GM18517 (cell line): Measurements from ENCODE around the gene KDELR3.

ENCODE experiments used
- ATAC-seq: cut with Tn5 transposase; IDR thresholded peaks from one replicate; pipeline ENCODE4 v1.9.1; 2021; ENCODE audit warnings: mild to moderate bottlenecking, moderate library complexity; ENCODE audit not compliant: unreplicated experiment

KDELR3 gene

DNA sequence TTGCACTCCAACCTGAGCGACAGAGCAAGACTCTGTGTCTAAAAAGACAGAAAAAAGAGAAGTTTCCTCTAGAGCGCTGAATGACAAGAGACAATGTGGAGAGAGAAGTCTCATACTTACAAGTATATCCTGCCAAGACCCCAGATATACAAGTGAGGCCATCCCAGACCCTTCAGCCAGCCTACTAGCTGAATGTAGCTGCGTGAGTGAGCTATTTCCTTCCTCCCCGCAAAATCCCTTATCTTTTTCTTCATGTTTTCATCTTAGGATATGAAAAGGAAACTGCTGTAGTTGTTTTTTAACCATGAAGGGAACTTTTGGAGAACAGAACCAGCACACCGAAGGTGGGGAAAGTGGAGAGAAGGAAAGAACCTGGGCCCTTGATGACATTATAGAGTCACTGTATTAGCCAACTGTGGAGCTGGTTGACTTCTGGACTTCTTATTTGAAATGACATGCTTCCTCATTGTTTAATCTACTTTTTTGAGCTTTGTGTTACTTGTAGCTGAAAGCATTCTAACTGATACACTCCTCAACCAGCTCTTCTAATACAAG, 42.6 kb downstream of the KDELR3 start:
- ATAC-seq = no peak

DNA sequence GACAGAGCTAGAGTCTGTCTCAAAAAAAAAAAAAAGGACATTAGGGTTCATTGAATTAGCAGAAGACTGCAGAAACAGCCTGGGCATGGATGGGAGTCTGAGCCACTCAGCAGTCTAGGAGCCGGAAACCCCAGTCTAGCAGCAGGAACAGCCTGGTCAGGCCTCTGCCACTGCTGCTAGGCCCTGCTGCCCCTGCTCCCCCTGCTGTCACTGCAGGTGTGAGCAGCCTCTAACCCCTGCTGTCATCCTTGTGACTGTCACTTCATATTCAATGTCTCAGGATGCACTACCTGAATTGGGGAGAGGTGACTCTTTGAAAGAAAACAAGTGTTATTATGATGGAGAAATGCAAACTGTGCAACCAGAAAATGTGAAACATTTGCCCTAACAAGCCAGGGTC, 45.2 kb downstream of the KDELR3 start:
- no peak for ATAC-seq

DNA sequence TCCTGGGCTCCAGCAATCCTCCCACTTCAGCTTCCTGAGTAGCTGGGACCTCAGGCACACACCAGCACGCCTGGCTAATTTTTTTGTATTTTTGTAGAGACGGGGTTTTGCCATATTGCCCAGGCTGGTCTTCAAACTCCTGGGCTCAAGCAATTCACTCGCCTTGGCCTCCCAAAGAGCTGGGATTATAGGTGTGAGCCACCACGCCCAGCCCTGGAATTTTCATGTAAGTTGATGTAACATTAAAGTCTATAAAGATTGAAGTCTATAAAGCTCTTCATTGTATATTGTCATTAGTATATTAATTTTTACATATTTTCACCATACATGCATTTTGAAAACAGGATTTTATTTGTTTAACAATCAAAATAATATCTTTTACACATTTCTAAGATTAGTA, 50.7 kb downstream of the KDELR3 start:
- ATAC-seq = no peak

DNA sequence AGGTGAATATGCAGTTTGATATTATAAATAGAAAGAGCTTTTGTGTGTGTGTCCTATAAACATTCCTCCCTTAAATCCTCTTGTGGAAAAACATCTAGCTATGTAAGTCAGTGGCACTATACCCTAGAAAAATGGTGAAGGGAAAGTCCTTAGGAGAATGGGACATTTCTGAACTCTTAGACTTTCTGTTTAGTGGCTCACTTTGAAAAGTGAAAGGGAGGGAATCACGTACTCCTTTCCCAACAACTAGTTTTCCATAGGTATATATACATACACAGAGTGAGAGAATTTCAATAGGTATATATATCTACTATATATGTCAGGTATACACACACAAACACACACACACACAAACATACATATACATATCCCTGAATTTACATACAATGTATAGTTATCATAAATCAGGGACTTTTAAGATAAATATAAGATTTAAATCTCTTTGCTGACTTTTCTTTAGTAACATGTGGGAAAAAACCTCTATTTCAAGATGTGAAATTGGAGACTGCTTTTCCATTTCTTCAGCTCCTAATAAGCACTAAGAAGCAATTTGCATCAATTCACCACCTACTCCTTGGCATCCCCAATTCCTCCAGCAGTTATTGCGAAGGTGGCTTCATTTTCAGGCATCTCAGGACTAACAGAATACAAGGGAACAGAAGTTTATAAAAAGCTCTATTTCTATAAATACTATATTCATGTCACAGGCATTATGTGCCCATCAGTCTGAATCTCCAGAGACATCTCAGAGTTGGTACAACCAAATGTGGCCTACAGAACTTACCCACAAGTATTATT, 51.8 kb downstream of the KDELR3 start:
- no peak for ATAC-seq

DNA sequence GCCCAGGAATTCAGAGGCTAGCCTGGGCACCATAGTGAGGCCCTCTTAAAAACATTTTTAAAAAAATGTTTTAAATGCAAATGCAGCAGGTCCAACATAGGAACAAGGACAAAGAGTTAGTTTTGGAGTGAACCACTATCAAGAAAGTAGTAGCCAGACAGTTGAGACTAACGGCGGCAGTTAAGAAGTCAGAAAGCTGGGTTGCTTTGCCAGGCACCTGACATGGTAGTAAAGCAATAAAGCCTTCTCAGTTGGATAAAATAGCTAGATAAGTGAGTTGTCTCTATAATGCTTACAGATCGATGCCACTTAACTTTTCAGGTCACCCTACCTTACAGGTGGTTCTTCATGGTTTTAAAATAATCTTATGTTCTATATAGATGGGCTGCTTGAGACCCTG, 55.1 kb downstream of the KDELR3 start:
- no peak for ATAC-seq

DNA sequence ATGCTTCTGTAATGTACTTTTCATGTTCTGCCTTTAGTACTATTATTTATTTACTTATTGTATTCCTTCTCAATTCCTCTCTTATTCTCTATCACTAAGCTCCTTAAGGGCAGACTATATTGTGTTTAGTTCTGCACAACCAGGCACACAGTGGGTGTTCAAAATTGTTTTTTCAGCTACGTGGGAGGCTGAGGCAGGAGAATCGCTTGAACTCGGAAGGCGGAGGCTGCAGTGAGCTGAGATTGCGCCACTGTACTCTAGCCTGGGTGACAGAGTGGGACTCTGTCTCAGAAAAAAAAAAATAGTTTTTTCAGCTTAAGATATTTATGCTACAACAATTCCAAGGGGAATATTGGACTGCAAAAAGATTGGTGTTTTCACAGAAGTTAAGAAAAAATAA, 55.6 kb downstream of the KDELR3 start:
- no peak for ATAC-seq

DNA sequence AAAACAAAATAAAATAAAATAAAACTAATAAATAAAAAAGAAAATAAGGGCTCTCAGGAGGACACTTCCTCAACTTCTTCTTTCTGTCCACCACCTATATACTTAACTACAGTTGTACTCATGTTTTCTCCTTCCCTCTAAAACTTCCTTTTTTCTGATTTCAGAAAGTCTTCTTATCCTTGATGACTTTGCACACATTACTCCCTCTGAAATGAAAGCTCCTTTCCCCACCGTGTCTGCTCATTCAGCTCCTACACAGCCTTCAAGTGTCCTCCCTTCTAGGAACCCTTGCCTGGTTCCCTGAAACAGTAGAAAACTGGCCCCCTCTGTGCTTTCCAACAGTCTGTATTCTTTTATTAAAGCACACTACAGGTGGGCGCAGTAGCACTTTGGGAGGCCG, 56.5 kb downstream of the KDELR3 start:
- ATAC-seq = no peak

DNA sequence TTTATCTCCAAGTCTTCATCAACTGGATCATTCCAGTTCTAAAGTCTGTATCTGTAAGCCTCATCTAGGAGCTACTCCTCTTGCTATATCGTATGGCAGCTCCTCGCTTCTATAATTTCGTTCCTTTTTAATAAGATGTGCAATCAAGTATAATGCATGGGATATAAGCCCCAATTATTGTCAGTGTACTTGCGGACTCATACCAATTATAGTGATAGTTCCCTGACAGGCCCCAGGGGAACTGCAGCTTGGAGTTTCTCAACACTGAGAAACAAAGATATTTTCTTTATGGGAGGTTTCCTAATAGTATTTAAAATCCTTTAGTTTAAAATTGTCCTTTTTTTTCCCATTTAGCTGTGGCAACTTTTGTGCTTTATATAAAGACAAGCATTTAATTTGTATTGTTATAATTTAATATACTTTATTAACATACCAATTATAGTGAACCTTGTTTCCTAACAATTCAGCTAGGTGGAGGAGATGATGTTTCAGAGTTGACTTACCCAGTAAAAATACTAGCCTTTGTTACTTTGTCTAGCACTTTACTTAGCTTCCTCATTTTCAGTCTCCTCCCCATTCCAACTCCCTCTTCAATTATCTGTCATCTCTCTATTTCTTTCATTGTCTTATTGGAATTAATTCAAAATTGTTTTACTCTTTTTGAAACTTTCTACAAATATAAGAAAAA, 63.5 kb downstream of the KDELR3 start:
- ATAC-seq = no peak
